ENCODE measurements around the gene MYO1B. TPM values are rescaled to one million over a fixed set of nuclear protein-coding genes. Genes with fewer than 3 reads are reported as not detected.

The MYO1B gene
- polyA plus RNA-seq, 1 donor from 2014 or later: 72.2 TPM

GRCh38 chr2:191384829-191385228 lies 139.6 kb downstream of the MYO1B start:
- H3K4me3 ChIP-seq (ENCODE audit: low read length): no peak overlapping the region
- TF ChIP-seq, protein P1, sequence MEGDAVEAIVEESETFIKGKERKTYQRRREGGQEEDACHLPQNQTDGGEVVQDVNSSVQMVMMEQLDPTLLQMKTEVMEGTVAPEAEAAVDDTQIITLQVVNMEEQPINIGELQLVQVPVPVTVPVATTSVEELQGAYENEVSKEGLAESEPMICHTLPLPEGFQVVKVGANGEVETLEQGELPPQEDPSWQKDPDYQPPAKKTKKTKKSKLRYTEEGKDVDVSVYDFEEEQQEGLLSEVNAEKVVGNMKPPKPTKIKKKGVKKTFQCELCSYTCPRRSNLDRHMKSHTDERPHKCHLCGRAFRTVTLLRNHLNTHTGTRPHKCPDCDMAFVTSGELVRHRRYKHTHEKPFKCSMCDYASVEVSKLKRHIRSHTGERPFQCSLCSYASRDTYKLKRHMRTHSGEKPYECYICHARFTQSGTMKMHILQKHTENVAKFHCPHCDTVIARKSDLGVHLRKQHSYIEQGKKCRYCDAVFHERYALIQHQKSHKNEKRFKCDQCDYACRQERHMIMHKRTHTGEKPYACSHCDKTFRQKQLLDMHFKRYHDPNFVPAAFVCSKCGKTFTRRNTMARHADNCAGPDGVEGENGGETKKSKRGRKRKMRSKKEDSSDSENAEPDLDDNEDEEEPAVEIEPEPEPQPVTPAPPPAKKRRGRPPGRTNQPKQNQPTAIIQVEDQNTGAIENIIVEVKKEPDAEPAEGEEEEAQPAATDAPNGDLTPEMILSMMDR (IDR thresholded peaks at IDR 0.05; ENCODE audit: poor library complexity, severe bottlenecking): no peak
- TF ChIP-seq SMC3 (conservative IDR thresholded peaks at IDR 0.05; ENCODE audit: poor library complexity) (no peak), POLR2AphosphoS5 (IDR thresholded peaks at IDR 0.05) (no peak), EP300 (conservative IDR thresholded peaks at IDR 0.05; ENCODE audit: poor library complexity, severe bottlenecking) (no peak)
- no peak overlapping the region for H2AFZ ChIP-seq (ENCODE audit: low read depth, low read length)
- peaks cover 6% of the 10 kb centered on the region for H3K36me3 ChIP-seq (ENCODE audit: insufficient read depth, low read length)
- H3K9me3 ChIP-seq (ENCODE audit: low read length): no peaks in the 10 kb centered on the region
- no peaks in the 10 kb centered on the region for H4K20me1 ChIP-seq (ENCODE audit: insufficient read depth)
- H3K9ac ChIP-seq (ENCODE audit: low read length): no peak overlapping the region
- no peaks in the 10 kb centered on the region for H3K9me2 ChIP-seq (ENCODE audit: insufficient read depth, low read length)
- H3F3A ChIP-seq (ENCODE audit: insufficient read depth, low read length, poor library complexity, severe bottlenecking): no peaks in the 10 kb centered on the region
- H3K27me3 ChIP-seq (ENCODE audit: insufficient read depth, low read depth, low read length): no peaks in the 10 kb centered on the region
- H3K79me2 ChIP-seq (replicated peaks; ENCODE audit: insufficient read depth, low read length): no peaks in the 10 kb centered on the region
- no peak overlapping the region for H3K4me2 ChIP-seq (ENCODE audit: low read length)
- H3K27ac ChIP-seq (ENCODE audit: low read length): no peak overlapping the region

DNA sequence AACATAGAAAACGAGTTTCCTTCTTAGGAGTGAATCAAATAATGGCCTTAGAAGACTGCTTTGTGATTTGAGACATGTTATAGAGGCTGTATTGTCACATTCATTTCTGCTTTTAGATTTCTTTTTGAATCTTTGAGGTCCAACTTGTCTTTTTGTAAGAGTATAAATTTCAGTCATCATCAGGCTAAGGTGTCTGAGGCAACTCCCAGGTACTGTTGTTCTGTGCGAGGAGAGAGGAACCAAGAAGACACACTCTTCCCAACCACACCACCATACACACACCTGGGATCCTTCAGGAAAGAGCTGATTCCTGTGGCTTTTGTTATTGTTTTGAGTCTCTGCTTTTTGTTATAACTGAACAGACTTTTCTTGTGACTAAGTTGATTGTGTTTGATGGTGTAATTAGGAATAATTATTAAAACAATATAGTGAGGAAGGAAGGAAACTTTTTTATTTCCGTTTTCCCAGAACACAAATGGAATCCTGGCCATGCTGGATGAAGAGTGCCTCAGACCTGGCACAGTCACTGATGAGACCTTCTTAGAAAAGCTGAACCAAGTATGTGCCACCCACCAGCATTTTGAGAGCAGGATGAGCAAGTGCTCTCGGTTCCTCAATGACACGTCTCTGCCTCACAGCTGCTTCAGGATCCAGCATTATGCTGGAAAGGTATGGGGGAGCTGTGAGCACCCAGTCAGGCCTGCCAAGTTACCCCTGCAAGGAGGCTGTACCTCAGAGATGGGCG lies 140.4 kb downstream of the MYO1B start:
- H3K9me3 ChIP-seq (ENCODE audit: low read length): no peaks in the 10 kb centered on the region
- no peak overlapping the region for H2AFZ ChIP-seq (ENCODE audit: low read depth, low read length)
- no peaks in the 10 kb centered on the region for H3K79me2 ChIP-seq (replicated peaks; ENCODE audit: insufficient read depth, low read length)
- no peak overlapping the region for H3K4me2 ChIP-seq (ENCODE audit: low read length)
- H4K20me1 ChIP-seq (ENCODE audit: insufficient read depth): no peaks in the 10 kb centered on the region
- H3K36me3 ChIP-seq (ENCODE audit: insufficient read depth, low read length): peaks cover 6% of the 10 kb centered on the region
- no peaks in the 10 kb centered on the region for H3K27me3 ChIP-seq (ENCODE audit: insufficient read depth, low read depth, low read length)
- H3K9me2 ChIP-seq (ENCODE audit: insufficient read depth, low read length): no peaks in the 10 kb centered on the region
- TF ChIP-seq TAF1 (IDR thresholded peaks at IDR 0.05; ENCODE audit: low read depth) (no peak), EP300 (conservative IDR thresholded peaks at IDR 0.05; ENCODE audit: poor library complexity, severe bottlenecking) (no peak), EZH2 (IDR thresholded peaks at IDR 0.05; ENCODE audit: borderline replicate concordance, insufficient read depth, low read length, poor library complexity, severe bottlenecking) (no peak), RAD21 (conservative IDR thresholded peaks at IDR 0.05) (no peak), POLR2AphosphoS5 (IDR thresholded peaks at IDR 0.05) (no peak), MXI1 (conservative IDR thresholded peaks at IDR 0.05; ENCODE audit: poor library complexity, severe bottlenecking) (no peak), SMC3 (conservative IDR thresholded peaks at IDR 0.05; ENCODE audit: poor library complexity) (no peak)
- TF ChIP-seq, protein P1 (IDR thresholded peaks at IDR 0.05; ENCODE audit: poor library complexity, severe bottlenecking): no peak
- TF ChIP-seq, protein P2, sequence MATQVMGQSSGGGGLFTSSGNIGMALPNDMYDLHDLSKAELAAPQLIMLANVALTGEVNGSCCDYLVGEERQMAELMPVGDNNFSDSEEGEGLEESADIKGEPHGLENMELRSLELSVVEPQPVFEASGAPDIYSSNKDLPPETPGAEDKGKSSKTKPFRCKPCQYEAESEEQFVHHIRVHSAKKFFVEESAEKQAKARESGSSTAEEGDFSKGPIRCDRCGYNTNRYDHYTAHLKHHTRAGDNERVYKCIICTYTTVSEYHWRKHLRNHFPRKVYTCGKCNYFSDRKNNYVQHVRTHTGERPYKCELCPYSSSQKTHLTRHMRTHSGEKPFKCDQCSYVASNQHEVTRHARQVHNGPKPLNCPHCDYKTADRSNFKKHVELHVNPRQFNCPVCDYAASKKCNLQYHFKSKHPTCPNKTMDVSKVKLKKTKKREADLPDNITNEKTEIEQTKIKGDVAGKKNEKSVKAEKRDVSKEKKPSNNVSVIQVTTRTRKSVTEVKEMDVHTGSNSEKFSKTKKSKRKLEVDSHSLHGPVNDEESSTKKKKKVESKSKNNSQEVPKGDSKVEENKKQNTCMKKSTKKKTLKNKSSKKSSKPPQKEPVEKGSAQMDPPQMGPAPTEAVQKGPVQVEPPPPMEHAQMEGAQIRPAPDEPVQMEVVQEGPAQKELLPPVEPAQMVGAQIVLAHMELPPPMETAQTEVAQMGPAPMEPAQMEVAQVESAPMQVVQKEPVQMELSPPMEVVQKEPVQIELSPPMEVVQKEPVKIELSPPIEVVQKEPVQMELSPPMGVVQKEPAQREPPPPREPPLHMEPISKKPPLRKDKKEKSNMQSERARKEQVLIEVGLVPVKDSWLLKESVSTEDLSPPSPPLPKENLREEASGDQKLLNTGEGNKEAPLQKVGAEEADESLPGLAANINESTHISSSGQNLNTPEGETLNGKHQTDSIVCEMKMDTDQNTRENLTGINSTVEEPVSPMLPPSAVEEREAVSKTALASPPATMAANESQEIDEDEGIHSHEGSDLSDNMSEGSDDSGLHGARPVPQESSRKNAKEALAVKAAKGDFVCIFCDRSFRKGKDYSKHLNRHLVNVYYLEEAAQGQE (IDR thresholded peaks at IDR 0.05; ENCODE audit: borderline replicate concordance): no peak
- no peaks in the 10 kb centered on the region for H3F3A ChIP-seq (ENCODE audit: insufficient read depth, low read length, poor library complexity, severe bottlenecking)
- H3K27ac ChIP-seq (ENCODE audit: low read length): no peak overlapping the region
- H3K9ac ChIP-seq (ENCODE audit: low read length): no peak overlapping the region
- H3K4me3 ChIP-seq (ENCODE audit: low read length): no peak overlapping the region
